ENCODE results near the gene MAP4K3. TPM values are rescaled to one million over a fixed set of nuclear protein-coding genes. Genes with fewer than 3 reads are reported as not detected.
"Not testable (repeated sequence)": the region's sequence is repeated elsewhere in the genome, so short reads cannot be mapped to it uniquely, and the experiment has no call there.

Gene MAP4K3
- polyA plus RNA-seq, 1 donor: 36.9 TPM

GRCh38 chr2:39370101-39370500 is 67.0 kb downstream of the MAP4K3 start:
- DNase-seq: no peak

DNA sequence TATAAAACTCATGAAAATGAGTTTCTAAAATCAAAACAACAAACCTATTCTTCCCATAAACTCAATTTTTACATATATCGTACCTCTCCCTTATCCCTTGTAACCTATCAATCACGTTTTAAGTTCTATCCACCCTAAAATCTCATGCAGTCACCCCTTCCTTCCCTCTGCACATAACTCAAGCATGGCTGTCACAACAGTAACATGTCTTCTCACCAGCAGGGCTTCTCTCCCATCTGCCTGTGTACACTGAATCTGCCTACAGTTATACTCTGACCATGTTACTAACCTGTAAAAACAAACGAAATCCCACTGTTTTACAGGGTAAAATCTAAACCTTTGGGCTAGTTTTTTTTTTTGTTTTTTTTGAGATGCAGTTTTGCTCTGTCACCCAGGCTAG is 68.2 kb downstream of the MAP4K3 start:
- DNase-seq: no peak

- no peak for DNase-seq
These were observed 68.7 kb downstream of the MAP4K3 start for GRCh38 chr2:39368376-39368775.

- DNase-seq: no peak
These were observed 74.5 kb downstream of the MAP4K3 start for GRCh38 chr2:39362595-39362994.

DNA sequence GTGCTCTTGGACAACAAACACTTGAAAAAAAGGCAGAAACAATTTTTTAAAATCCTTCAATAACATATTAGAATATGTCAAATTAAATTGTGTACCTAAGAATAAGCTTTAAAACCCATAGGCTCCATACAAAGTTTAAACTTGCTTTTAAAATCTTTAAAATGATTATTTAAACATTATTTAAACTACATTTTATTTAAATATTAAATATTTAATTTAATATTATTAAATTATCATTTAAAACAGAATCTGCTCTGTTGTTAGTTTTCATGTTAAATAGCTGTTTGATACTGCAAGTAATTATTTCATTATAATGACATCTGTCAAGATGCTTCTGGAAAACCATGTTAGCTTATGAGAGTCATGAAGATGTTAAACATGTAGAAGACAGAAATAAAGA is 75.6 kb downstream of the MAP4K3 start:
- DNase-seq: no peak

DNA sequence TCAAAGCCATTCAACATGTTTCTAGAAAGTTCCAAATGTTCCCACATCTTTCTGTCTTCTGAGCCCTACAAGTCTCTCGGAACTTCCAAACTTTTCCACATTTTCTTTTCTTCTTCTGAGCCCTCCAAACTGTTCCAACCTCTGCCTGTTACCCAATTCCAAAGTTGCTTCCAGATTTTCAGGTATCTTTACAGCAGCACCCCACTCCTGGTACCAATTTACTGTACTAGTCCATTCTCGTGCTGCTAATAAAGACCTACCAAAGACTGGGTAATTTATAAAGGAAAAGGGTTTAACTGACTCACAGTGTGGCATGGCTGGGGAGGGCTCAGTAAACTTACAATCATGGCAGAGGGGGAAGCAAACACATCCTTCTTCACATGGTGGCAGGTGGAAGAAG is 76.7 kb downstream of the MAP4K3 start:
- not testable (repeated sequence) for DNase-seq

- DNase-seq: no peak
These were observed 77.5 kb downstream of the MAP4K3 start for GRCh38 chr2:39359453-39360038.

GRCh38 chr2:39356922-39357639 is 80.0 kb downstream of the MAP4K3 start:
- no peak for DNase-seq

- DNase-seq: no peak
These were observed 86.4 kb downstream of the MAP4K3 start for GRCh38 chr2:39350658-39351057.

DNA sequence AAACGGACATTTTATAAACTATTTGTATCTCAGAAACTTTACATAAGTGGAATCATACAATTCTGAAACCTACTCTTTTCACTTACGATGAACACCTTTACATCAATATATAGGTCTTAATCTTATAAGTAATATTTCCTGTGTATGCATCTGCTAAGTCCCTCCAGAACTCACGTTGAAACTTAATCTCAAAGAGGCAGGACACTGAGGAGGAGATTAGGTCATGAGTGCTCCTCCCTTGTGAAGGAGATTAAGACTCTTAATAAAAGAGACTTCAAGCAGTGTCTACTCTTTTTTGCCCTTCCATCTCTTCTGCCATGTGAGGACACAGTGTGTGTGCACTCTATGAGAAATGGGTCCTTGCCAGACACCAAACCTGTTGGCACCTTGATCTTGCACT is 98.6 kb downstream of the MAP4K3 start:
- no peak for DNase-seq

GRCh38 chr2:39335930-39336329 is 101.2 kb downstream of the MAP4K3 start:
- DNase-seq: no peak

GRCh38 chr2:39334978-39335377 is 102.1 kb downstream of the MAP4K3 start:
- no peak for DNase-seq

- DNase-seq: no peak
These were observed 102.6 kb downstream of the MAP4K3 start for GRCh38 chr2:39334529-39334928.

GRCh38 chr2:39326644-39327043 is 110.4 kb downstream of the MAP4K3 start:
- no peak for DNase-seq

DNA sequence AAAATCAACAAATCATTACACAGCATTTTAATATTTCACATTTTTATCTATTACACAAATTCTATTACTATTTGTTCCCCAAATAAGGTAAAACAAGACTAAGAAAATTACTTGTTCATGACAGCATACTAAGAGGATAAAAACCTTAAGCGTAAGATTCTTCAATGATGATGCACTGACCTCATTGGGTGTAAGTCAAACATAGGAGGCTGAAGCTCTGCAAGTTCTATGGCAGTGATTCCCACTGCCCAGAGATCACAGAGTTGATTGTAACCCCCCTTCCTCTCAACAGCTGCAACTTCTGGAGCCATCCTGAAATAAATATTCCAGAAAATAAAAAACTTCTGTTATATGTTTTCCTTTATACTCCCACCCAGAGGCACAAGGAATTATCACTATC is 111.1 kb downstream of the MAP4K3 start:
- DNase-seq: no peak

DNA sequence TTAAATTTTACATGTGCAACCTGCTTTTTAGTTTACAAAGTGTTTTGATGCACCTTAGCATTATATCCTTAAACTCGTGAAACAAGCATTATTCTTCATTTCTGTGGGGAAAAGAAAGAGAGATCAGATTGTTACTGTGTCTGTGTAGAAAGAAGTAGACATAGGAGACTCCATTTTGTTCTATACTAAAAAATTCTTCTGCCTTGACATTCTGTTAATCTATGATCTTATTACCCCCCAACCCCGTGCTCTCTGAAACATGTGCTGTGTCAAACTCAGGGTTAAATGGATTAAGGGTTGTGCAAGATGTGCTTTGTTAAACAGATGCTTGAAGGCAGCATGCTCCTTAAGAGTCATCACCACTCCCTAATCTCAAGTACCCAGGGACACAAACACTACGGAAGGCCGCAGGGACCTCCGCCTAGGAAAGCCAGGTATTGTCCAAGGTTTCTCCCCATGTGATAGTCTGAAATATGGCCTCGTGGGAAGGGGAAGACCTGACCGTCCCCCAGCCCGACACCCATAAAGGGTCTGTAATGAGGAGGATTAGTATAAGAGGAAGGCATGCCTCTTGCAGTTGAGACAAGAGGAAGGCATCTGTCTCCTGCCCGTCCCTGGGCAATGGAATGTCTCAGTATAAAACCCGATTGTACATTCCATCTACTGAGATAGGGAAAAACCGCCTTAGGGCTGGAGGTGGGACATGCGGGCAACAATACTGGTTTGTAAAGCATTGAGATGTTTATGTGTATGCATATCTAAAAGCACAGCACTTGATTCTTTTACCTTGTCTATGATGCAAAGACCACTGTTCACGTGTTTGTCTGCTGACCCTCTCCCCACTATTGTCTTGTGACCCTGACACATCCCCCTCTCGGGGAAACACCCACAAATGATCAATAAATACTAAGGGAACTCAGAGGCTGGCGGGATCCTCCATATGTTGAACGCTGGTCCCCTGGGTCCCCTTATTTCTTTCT is 115.7 kb downstream of the MAP4K3 start:
- DNase-seq: not testable (repeated sequence)

DNA sequence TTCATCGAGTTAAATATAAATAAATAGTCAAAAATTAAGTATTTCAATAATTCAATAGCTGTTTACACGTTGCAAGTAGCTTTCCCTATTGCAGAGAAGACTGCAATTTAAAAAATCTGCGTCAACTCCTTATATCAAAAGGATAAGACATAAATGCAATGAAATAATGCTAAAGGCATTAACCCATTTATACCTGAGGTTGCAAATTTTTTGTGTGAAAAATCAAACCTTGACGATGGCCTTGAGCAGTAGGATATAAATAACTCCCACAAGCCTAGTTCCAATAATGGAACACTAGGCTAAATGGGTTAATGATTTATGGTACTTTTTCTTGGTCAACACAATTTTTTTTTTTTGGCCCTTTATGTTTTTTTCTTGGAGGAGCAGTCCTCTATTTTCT is 116.9 kb downstream of the MAP4K3 start:
- DNase-seq: no peak

DNA sequence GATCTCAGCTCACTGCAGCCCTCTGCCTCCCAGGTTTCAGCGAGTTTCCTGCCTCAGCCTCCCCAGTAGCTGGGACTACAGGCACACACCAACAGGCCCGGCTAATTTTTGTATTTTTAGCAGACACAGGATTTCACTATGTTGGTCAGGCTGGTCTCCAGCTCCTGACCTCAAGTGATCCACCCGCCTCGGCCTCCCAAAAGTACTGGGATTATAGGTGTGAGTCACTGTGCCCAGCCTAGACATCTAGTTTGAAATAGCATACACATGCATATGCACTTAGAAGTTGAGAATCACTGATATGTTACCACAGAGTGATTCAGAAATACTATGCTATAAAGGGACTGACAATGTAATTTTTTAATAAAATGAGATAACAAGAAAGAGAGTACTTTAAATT is 123.5 kb downstream of the MAP4K3 start:
- no peak for DNase-seq

- no peak for DNase-seq
These were observed 125.6 kb downstream of the MAP4K3 start for GRCh38 chr2:39311469-39311868.

DNA sequence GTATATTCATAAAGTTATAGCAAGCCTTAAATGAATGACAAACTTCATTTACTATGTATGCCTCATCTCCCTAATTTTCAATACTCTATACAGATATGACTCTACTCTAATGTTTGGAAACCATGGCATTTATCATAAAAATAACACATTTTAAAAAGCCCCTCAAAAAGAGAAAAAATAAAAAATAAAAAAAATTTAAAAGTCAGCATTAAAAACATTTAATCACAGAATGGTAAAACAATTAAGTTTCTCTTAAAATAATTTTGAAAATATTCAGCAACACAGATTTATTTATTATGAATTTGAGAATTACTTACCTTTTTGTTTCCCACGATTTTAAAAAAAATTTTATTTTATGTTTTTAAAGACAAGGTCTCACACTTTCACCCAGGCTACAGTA is 128.3 kb downstream of the MAP4K3 start:
- no peak for DNase-seq

- no peak for DNase-seq
These were observed 130.5 kb downstream of the MAP4K3 start for GRCh38 chr2:39306626-39307025.

DNA sequence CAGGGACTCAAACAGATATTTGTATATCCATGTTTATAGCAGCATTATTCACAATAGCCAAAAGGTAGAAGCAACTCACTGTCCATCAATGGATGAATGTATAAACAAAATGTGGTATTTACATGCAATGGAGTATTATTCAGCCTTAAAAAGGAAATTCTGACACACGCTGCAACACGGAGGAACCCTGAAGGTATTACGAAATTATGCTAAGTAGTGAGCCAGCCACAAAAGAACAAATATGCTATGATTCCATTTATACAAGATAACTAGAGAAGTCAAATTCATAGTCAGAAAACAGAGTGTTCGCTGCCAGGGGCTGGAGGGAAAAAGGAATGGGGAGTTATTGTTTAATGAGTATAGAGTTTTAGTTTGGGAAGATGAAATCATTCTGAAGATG is 132.4 kb downstream of the MAP4K3 start:
- no peak for DNase-seq

DNA sequence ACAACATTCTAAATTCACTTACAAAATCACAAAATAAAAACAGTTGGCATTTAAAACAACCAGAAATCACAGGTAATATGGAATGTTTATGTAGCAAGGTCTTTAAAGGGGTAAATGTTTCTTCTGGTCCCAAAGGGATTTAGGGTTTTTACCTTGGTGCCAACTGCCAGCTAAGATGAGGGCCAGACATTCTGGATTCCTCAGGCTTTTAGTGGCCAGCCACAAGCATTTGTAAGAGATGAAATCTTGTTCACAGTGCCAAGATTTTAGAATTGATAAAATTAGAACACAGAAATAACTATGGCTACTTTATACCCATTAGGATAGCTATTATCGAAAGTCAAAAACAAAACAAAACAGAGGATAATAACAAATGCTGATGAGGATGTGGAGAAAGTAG is 132.9 kb downstream of the MAP4K3 start:
- DNase-seq: no peak

Data from hindlimb muscle (tissue), 1 donor.